ENCODE results near the gene CALCOCO2.
A peak's percentile ranks its signal among the peaks of the same experiment; 100 is the strongest.

The CALCOCO2 gene

GRCh38 chr17:48873696-48874443 lies 43.0 kb downstream of the CALCOCO2 start:
- no peak for DNase-seq

GRCh38 chr17:48878920-48879898 lies 48.4 kb downstream of the CALCOCO2 start:
- peak; percentile 24 for DNase-seq

- no peak for DNase-seq
Observed at GRCh38 chr17:48882272-48882671, 51.4 kb downstream of the CALCOCO2 start.

DNA sequence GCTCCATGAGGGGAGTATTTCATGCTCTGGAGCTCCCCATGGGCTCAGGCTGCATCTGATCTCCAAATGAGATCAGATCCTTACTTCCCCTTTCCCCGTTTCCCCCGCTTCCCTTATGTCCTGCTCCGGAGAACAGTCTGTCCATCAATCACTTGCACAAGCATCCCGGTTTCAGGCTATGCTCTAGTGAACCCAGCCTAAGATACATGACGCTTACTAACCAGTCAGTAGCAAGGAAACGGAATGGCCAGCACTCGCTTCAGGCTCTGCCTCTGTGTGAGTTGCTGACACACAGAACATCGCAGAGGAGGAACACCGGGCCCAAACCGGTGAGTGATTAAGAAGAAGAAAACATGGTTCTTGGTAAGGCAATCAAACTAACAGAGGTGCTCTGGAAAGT lies 52.3 kb downstream of the CALCOCO2 start:
- no peak for DNase-seq

DNA sequence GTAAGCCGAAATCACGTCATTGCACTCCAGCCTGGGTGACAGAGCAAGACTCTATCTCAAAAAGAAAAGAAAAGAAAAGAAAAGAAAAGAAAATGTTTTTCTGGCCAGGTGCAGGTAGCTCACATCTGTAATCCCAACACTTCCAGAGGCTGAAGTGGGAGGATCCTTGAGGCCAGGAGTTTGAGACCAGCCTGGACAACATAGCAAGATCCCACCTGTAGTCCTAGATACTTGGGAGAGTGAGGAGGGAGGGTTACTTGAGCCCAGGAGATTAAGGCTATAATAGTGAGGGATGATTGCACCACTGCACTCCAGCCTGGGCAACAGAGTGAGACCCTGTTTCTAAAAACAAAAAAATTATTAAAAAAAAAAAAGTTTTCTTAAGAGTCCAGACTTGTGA lies 59.3 kb downstream of the CALCOCO2 start:
- DNase-seq: no peak

DNA sequence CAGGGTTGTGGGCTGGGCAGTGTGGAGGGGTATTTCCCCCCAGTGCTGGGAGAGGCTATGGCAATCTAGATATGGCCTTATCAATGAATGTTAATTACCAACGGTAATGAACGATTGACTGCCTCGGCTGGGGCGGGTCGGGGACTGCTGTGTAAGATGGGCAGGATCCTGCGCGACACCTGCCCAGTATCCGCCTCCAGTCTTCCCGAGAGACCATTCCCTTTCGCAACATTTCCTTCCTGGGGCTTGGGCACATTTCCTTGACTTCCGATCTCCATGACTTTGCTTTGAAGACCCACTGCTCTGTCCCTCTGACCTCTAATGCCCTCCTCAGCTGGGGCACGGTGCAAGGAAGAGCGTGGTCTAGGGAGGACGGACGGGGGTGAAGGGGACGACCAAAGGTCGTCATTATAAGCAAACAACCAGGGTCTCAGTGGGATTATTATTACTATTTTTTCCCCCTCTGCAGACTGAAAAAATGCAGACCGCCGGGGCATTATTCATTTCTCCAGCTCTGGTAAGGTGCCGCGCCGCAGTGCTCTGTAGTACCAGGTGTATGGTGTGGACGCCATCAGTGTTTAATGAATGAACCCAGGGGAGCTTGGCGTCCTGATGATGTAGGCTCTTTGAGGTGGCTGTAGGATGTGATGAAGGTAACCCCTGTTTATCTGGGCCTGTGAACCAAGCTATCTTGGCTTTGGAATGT lies 62.3 kb downstream of the CALCOCO2 start:
- DNase-seq: no peak

DNA sequence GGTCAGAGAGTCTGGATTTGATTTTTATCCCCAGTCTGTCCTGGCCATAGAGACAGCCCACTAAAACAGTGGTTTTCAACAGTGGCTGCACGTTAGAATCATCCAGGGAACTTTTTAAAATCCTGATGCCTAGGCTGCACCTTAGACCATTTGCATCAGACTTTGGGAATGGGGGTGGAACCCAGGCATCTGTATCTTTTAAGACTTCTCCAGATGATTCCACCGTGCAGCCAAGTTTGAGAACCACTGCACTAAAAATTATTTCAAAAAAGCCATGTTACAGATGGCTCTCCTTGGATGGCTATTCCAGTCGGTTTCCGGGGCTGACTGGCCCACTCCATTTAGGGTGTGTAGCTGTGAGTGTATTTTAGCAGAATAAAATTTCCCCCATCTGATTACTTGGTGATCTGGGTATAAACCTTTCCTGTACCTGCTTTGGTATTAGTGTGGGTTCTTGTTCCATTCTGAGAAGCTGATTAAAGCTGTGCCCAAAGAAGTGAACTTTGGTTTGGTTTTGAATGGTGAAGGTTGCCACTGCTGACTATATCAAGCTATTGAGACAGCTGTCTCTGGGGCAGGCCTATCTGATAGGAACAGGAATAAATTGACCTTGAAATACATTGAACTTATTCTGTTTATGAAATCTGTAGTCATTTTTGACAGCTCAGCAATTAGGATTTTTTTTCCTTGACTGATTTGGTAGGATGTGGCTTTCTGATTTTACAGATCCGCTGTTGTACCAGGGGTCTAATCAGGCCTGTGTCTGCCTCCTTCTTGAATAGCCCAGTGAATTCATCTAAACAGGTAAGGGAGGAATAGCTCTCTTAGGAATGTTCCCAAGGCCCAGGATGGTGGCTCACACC lies 63.0 kb downstream of the CALCOCO2 start:
- DNase-seq: no peak

GRCh38 chr17:48894886-48895285 lies 64.1 kb downstream of the CALCOCO2 start:
- no peak for DNase-seq

DNA sequence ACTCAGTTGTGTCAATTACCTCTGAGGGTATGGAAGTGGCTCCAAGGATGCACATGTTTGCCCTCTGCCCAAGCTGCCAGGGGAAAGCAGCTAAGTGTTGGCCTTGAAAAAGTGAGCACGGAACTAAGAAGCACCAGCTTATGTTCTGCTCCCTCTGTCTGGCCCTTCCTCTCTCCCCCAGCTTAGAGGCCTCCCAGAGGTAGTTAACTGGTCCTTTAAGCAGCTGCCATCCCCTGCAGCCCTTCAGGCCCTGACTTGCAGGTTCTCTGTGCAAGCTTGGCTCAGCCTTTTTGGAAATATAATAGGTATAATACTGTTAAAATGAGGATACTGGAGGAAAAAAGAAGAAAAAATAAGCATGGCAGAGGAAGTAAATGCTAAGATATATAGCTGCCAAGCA lies 70.4 kb downstream of the CALCOCO2 start:
- no peak for DNase-seq

DNA sequence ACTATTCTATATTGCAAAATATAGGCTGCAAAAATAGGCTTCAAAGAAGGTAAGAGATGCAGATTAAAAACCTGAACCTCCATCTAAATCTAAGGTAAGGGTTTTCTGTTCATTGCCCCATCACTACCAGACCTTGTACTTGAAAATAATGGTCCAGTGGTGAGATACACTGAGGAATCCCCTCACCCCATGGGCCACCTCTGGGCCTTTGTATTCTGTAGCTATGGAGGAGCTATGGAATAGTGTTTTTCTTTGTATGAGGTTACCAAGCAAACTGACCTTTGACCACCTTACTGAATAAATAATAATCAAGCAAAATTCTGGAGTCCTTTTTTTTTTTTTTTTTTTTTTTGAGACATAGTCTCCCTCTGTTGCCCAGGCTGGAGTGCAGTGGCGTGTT lies 72.6 kb downstream of the CALCOCO2 start:
- no peak for DNase-seq

DNA sequence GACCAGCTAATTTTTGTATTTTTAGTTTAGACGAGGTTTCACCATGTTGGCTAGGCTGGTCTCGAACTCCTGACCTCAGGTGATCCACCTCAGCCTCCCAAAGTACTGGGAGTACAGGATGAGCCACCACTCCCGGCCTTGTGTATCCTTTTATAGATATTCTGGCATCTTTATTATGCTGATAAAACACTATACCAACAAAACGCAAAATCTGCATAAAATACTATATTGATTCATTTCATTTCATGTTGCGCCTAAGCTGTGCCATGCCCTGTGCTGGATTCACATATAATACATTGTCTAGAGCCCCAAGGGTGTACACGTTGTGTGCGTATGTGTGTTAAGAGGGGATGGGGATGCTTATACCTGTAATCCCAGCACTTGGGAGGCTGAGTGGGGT lies 73.6 kb downstream of the CALCOCO2 start:
- no peak for DNase-seq

DNA sequence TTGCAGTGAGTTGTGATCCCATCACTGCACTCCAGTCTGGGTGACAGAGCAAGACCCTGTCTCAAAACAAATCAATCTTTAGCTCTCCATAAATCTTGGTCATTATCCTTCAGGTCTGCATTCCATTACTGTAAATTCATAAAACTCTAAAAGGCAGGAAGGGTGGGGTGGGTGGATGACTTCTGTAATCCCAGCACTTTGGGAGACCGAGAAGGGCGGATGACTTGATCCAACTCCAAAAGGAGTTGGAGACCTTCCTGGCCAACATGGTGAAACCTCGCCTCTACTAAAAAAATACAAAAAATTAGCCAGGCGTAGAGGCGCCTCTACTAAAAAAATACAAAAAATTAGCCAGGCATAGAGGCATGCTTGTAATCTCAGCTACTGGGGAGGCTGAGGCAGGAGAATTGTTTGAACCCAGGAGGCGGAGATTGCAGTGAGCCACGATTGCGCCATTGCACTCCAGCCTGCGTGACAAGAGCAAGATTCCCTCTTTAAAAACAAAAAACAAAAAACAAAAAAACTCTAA lies 75.2 kb downstream of the CALCOCO2 start:
- no peak for DNase-seq

DNA sequence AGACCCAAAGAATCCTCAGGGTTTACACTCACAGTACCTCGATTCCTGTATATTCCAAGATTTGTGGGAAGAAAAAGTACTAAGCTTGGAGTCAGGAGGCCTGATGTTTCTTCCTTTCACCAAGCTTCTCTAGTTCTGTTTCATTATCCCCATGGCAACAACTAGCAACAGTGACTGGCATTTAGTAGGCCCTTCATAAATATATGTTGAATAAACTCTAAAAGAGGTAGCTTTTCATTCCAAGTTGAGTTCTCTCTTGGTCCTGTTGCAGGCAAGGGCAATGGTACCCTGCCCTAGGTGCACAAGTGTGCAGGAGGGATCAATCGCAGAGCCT lies 76.8 kb downstream of the CALCOCO2 start:
- DNase-seq: no peak

GRCh38 chr17:48908047-48908843 lies 77.4 kb downstream of the CALCOCO2 start, which contains the start of gene UBE2Z:
Gene UBE2Z, plus strand, starts transcription at chr17:48908407. Its CDS starts 97 bp downstream, at chr17:48908504.
- peak; percentile 80 for DNase-seq

DNA sequence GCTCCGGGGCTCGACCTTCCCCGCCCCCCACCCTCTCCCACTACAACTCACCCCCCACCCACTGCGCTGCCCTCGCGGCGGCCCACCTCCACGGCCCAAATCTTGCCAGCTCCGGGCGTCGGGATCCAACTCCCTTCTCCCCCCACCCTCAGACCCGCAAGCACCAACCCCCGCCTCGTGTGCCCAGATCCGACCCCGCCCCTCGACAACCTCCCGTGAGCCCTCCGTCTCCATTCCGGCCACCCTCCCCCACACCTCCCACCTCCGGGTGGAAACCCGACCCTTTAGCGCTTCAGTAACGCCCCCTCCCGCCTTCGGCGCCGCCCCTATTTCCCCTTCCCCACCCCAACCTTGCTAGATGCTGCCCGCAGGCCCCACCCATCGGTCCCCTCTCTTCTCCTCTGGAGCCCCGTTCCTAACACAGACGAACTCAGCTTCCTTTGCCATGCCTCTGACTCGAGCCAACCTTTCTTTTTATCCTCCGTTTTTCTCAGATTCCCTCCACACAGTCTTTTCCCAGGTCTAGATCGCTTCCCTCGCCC lies 78.1 kb downstream of the CALCOCO2 start:
- DNase-seq: peak; percentile 68

GRCh38 chr17:48909783-48910182 lies 78.9 kb downstream of the CALCOCO2 start:
- DNase-seq: no peak

DNA sequence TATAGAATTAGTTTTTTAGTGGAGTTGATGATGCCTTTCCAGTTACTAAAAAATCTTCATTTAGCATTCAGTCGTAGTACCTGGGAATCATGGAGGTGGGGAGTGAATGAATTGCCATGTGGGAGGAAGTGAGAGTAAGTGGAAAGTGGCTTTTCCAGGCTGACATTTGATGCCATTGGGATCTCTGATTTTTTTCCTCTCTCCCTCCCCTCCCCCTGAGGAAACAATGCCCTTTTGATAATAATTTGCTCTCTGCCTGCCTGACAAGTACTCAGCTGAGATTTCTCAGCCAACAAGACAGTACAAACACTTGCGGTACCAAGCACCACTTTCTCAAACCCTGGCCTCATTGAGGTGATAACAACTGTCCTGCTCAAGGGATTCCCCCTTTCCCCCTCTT lies 79.5 kb downstream of the CALCOCO2 start:
- DNase-seq: no peak

- no peak for DNase-seq
Observed at GRCh38 chr17:48912476-48912875, 81.6 kb downstream of the CALCOCO2 start.
